ENCODE measurements around the gene MEIOC. TPM values are rescaled to one million over a fixed set of nuclear protein-coding genes. Genes with fewer than 3 reads are reported as not detected.
"Not testable (repeated sequence)": the region's sequence is repeated elsewhere in the genome, so short reads cannot be mapped to it uniquely, and the experiment has no call there.

The MEIOC gene
- total RNA-seq, 1 experiment from 2014 or later: not detected

- H3K36me3 Mint-ChIP-seq (ENCODE audit: insufficient read depth, unreplicated experiment); BruUV-seq (replicated peaks); H3K9me3 Mint-ChIP-seq (ENCODE audit: unreplicated experiment); intact Hi-C loops (cut with micrococcal nuclease); H3K27me3 Mint-ChIP-seq (ENCODE audit: insufficient read depth, unreplicated experiment): not testable (repeated sequence)
- Mint-ChIP-seq H3K4me1 (ENCODE audit: insufficient read depth, unreplicated experiment) (peaks cover 21% of the 10 kb centered on the region), H3K27ac (ENCODE audit: low read depth, unreplicated experiment) (peak overlapping the region; percentile 95), H3K4me3 (ENCODE audit: unreplicated experiment) (peak overlapping the region; percentile 96)
- peak; percentile 13 for TF ChIP-seq CTCF (IDR thresholded peaks at IDR 0.05; ENCODE audit: unreplicated experiment)
- peak; percentile 72 for DNase-seq (ENCODE audit: unreplicated experiment)
- POLR2A ChIA-PET: interaction anchor here (0.6 to 3.8 kb wide), 9 partner anchors 9 to 691 kb away, joined by 3 to 53 read pairs (median 5); partner anchors contain the start of genes DBF4B, EFTUD2 and GPATCH8
- CTCF ChIA-PET: interaction anchor here (0.6 to 2.3 kb wide), 9 partner anchors 10 to 1801 kb away, joined by 3 to 15 read pairs (median 4); partner anchors contain the start of gene DBF4B
Observed at GRCh38 chr17:44690746-44691306, 34.6 kb downstream of the MEIOC start.

GRCh38 chr17:44693609-44694008 lies 37.3 kb downstream of the MEIOC start:
- Mint-ChIP-seq H3K27ac (ENCODE audit: low read depth, unreplicated experiment) (no peak overlapping the region), H3K36me3 (ENCODE audit: insufficient read depth, unreplicated experiment) (no peaks in the 10 kb centered on the region), H3K4me1 (ENCODE audit: insufficient read depth, unreplicated experiment) (peaks cover 15% of the 10 kb centered on the region), H3K27me3 (ENCODE audit: insufficient read depth, unreplicated experiment) (no peaks in the 10 kb centered on the region), H3K9me3 (ENCODE audit: unreplicated experiment) (no peaks in the 10 kb centered on the region), H3K4me3 (ENCODE audit: unreplicated experiment) (no peak overlapping the region)
- TF ChIP-seq CTCF (IDR thresholded peaks at IDR 0.05; ENCODE audit: unreplicated experiment): no peak
- intact Hi-C loops (cut with micrococcal nuclease): no loop called here
- ChIA-PET POLR2A (no interaction called here), CTCF (interaction anchor here (0.6 to 0.7 kb wide), 2 partner anchors 94 to 255 kb away, joined by 4 to 5 read pairs; no protein-coding TSS in a partner anchor)
- BruUV-seq (replicated peaks): no TSS peak
- DNase-seq (ENCODE audit: unreplicated experiment): no peak

- ChIA-PET POLR2A (interaction anchor here (3.7 kb wide), 1 partner anchor 11 kb away, joined by 15 read pairs; the partner anchor contains the start of gene CCDC43), CTCF (interaction anchor here (1.1 to 1.4 kb wide), 2 partner anchors 9 to 11 kb away, joined by 4 to 5 read pairs; partner anchors contain the start of gene CCDC43)
- DNase-seq (ENCODE audit: unreplicated experiment); BruUV-seq (replicated peaks); intact Hi-C loops (cut with micrococcal nuclease); H3K36me3 Mint-ChIP-seq (ENCODE audit: insufficient read depth, unreplicated experiment); H3K27me3 Mint-ChIP-seq (ENCODE audit: insufficient read depth, unreplicated experiment); H3K9me3 Mint-ChIP-seq (ENCODE audit: unreplicated experiment); H3K4me1 Mint-ChIP-seq (ENCODE audit: insufficient read depth, unreplicated experiment); H3K4me3 Mint-ChIP-seq (ENCODE audit: unreplicated experiment); H3K27ac Mint-ChIP-seq (ENCODE audit: low read depth, unreplicated experiment): not testable (repeated sequence)
Observed at GRCh38 chr17:44700288-44700687, 44.0 kb downstream of the MEIOC start.

- BruUV-seq (replicated peaks): TSS peak; percentile 78
- no peak for TF ChIP-seq CTCF (IDR thresholded peaks at IDR 0.05; ENCODE audit: unreplicated experiment)
- intact Hi-C loops (cut with micrococcal nuclease): no loop called here
- Mint-ChIP-seq H3K27me3 (ENCODE audit: insufficient read depth, unreplicated experiment) (no peaks in the 10 kb centered on the region), H3K27ac (ENCODE audit: low read depth, unreplicated experiment) (no peak overlapping the region), H3K4me3 (ENCODE audit: unreplicated experiment) (no peak overlapping the region), H3K36me3 (ENCODE audit: insufficient read depth, unreplicated experiment) (peaks cover 5% of the 10 kb centered on the region), H3K4me1 (ENCODE audit: insufficient read depth, unreplicated experiment) (peaks cover 5% of the 10 kb centered on the region), H3K9me3 (ENCODE audit: unreplicated experiment) (no peaks in the 10 kb centered on the region)
- DNase-seq (ENCODE audit: unreplicated experiment): no peak
- CTCF ChIA-PET: interaction anchor here (2.8 kb wide), 1 partner anchor 17 kb away, joined by 15 read pairs; the partner anchor contains the start of gene CCDC43
- POLR2A ChIA-PET: interaction anchor here (0.6 to 3.0 kb wide), 9 partner anchors 12 to 350 kb away, joined by 3 to 53 read pairs (median 3); partner anchors contain the start of gene CCDC43
Observed at GRCh38 chr17:44707755-44708400, 51.6 kb downstream of the MEIOC start.

Data from MCF 10A (cell line).